Body of pancreas (tissue), 4 donors: ENCODE results near the gene CIPC.
A peak's percentile ranks its signal among the peaks of the same experiment; 100 is the strongest.

ENCODE experiments used
- CTCF ChIP-seq, 7 experiments: fragments of 450-650 bp in 4 of 7; fragments of 200-600 bp in 3 of 7; sonication (generic) in 3 of 7; IDR thresholded peaks; one replicate each; pipeline ENCODE4 v1.5.1; 2016 to 2019; ENCODE audit warnings: antibody characterized with exemption in 7 of 7
- POLR2A ChIP-seq, 3 donors: fragments of 450-650 bp; IDR thresholded peaks; one replicate each; pipeline ENCODE4 v1.6.1; 2016; ENCODE audit warnings: antibody characterized with exemption in 3 of 3, mild to moderate bottlenecking in 2 of 3

- peak in 2 of 7 experiments; percentile 15 to 22 for TF ChIP-seq CTCF (IDR thresholded peaks at IDR 0.05)
- no peak for TF ChIP-seq POLR2A (IDR thresholded peaks at IDR 0.05)
Measured at GRCh38 chr14:77059276-77059915, 38.7 kb upstream of the CIPC start.
